Heart left ventricle (tissue), 16 donors: Measurements from ENCODE around the gene RANGRF. TPM values are rescaled to one million over a fixed set of nuclear protein-coding genes. Genes with fewer than 3 reads are reported as not detected.

Experiments used
- ATAC-seq, 4 donors: fragments of 200-7000 bp; cut with Tn5 transposase; one replicate each; pipeline ENCODE4 v1.9.1; 2020 to 2022; ENCODE audit warnings: moderate library complexity in 4 of 4, mild to moderate bottlenecking in 3 of 4, moderate number of reproducible peaks in 1 of 4
- DNase-seq, 5 donors: peaks; one replicate each; pipeline ENCODE4 v3.0.0-alpha.2; 2020
- H3K27ac ChIP-seq, 12 donors: fragments of 200-600 bp; sonication (generic) in 4 of 12; one replicate each; pipeline versions ENCODE4 v1.5.0 to v1.8.0; 2016 to 2022; ENCODE audit warnings: mild to moderate bottlenecking in 2 of 12
- H3K27me3 ChIP-seq, 9 donors: fragments of 200-600 bp; sonication (generic) in 2 of 9; one replicate each; pipeline versions ENCODE4 v1.5.1 to v1.8.0; 2016 to 2022; ENCODE audit warnings: mild to moderate bottlenecking in 3 of 9
- H3K36me3 ChIP-seq, 9 donors: fragments of 200-600 bp; sonication (generic) in 2 of 9; one replicate each; pipeline versions ENCODE4 v1.5.0 to v1.8.0; 2018 to 2022; ENCODE audit warnings: mild to moderate bottlenecking in 2 of 9
- H3K4me1 ChIP-seq, 12 donors: fragments of 200-600 bp; sonication (generic) in 4 of 12; one replicate each; pipeline versions ENCODE4 v1.5.0 to v1.8.0; 2016 to 2022; ENCODE audit warnings: mild to moderate bottlenecking in 3 of 12
- H3K4me3 ChIP-seq, 12 donors: fragments of 200-600 bp; sonication (generic) in 4 of 12; one replicate each; pipeline versions ENCODE4 v1.5.0 to v1.8.0; 2017 to 2022; ENCODE audit warnings: mild to moderate bottlenecking in 9 of 12, moderate library complexity in 4 of 12
- H3K9me3 ChIP-seq, 12 donors: fragments of 200-600 bp; sonication (generic) in 4 of 12; one replicate each; pipeline versions ENCODE4 v1.5.0 to v1.8.0; 2016 to 2022; ENCODE audit warnings: mild to moderate bottlenecking in 1 of 12
- CTCF ChIP-seq, 12 donors: fragments of 200-600 bp; sonication (generic) in 4 of 12; IDR thresholded peaks; one replicate each; pipeline versions ENCODE4 v1.5.0 to v1.8.0; 2018 to 2022; ENCODE audit warnings: antibody characterized with exemption in 12 of 12, mild to moderate bottlenecking in 5 of 12
- POLR2A ChIP-seq, 2 donors: fragments of 450-650 bp; IDR thresholded peaks; one replicate each; pipeline ENCODE4 v1.6.1; 2017; ENCODE audit warnings: antibody characterized with exemption in 2 of 2, mild to moderate bottlenecking in 2 of 2, moderate library complexity in 2 of 2
- WGBS, 4 donors: extraction: QIAGEN DNeasy Blood & Tissue Kit in 2 of 4; methylation state at CpG; one replicate each; pipeline versions ENCODE4 v1.1.5 to v1.1.7; 2013 to 2018; 5-methylcytosine and 5-hydroxymethylcytosine counted together
- intact Hi-C, 10 donors: fragments of 100-400 bp; cut with DNase I; formaldehyde crosslinking; loops; one replicate each; pipeline versions ENCODE4 v1.11.1 to v1.14.2; 2022
- polyA plus RNA-seq, 2 donors: library from polyadenylated mRNA; stranded (reverse); fragments of 200-250 nt; gene quantifications; one replicate each; pipeline ENCODE4 v1.2.3, GENCODE V29; 2013
- total RNA-seq, 9 donors: library from RNA; depleted of rRNA in 2 of 9; stranded (reverse); fragments of >200 nt in 2 of 9; fragmentation: NEBNext Ultra II Directional in 3 of 9; extraction: Animal tissue kit (Norgen Biotek cat#: 25700) in 3 of 9; gene quantifications; one replicate each; pipeline versions ENCODE4 v1.1.0 to v1.2.4, GENCODE V29; 2016 to 2023
- donor health status: ischemic (EF 13 %, LVEDD 7.1; RV severe dilation, severe dysfunction).
- donor health status: healthy with polysubstance abuse.
- donor health status: DM: no; HTN: yes; CAD: no.
- donor health status: DM: no; HTN: no; CAD: no.
- donor health status: ischemic (EF 25% LVEDD 6.9; RV normal size, moderate dysfunction).
- donor health status: ischemic (EF 25% LVEDD 5.7; RV mildly dilated, moderate dysfunction).
- donor health status: healthy.
- donor health status: DM: yes; HTN: yes; CAD: no.
- donor health status: ischemic (EF 35%, LVEDD 5.7; RV mildly dilated, moderate dysfunction).
- donor health status: nonischemic (EF 11% LVEDD 7.7; RV severe dilation, severe dysfunction).
- donor health status: DM: yes; HTN: yes; CAD: no.
- donor health status: PGD.
- donor health status: ischemic (EF 29% LVEDD 5.4; RV normal size, mild dysfunction).
- donor health status: nonischemic (EF 23%, LVEDD 6.1; RV moderate dilation, normal function).

RANGRF gene
- total and polyA plus RNA-seq, 11 donors = 22.3 to 54.2 (median 27.2) TPM

GRCh38 chr17:8274816-8275215, 13.7 kb upstream of the RANGRF start:
- 90 to 98% (median 94%) methylated on average over 5 of the region's 5 CpGs for WGBS, 4 donors
- TF ChIP-seq POLR2A (IDR thresholded peaks at IDR 0.05) = no peak
- no peak for TF ChIP-seq CTCF (IDR thresholded peaks at IDR 0.05)
- no peaks in the 10 kb centered on the region for H3K9me3 ChIP-seq
- intact Hi-C loops = no loop called here
- H3K27ac ChIP-seq = no peak overlapping the region
- ATAC-seq (no peak), DNase-seq (no peak)
- no peaks in the 10 kb centered on the region for H3K27me3 ChIP-seq
- H3K4me1 ChIP-seq = no peaks in the 10 kb centered on the region
- H3K36me3 ChIP-seq = peaks cover 0 to 7% (median 0%) of the 10 kb centered on the region in 9 donors
- no peak overlapping the region for H3K4me3 ChIP-seq

- Histone ChIP-seq H3K27me3 (no peaks in the 10 kb centered on the region), H3K27ac (no peak overlapping the region), H3K9me3 (no peaks in the 10 kb centered on the region), H3K4me1 (no peaks in the 10 kb centered on the region), H3K36me3 (no peaks in the 10 kb centered on the region), H3K4me3 (no peak overlapping the region)
- intact Hi-C loops = no loop called here
- no peak for TF ChIP-seq CTCF (IDR thresholded peaks at IDR 0.05)
- TF ChIP-seq POLR2A (IDR thresholded peaks at IDR 0.05) = no peak
- ATAC-seq (peak in 1 of 4 donors; percentile 26), DNase-seq (no peak)
- 66 to 78% (median 73%) methylated on average over 7 to 9 of the region's 9 CpGs for WGBS, 4 donors
Observed at GRCh38 chr17:8275421-8276290, 12.8 kb upstream of the RANGRF start.

- H3K9me3 ChIP-seq = no peaks in the 10 kb centered on the region
- intact Hi-C loops = no loop called here
- no peak overlapping the region for H3K27ac ChIP-seq
- ATAC-seq (no peak), DNase-seq (no peak)
- no peaks in the 10 kb centered on the region for H3K27me3 ChIP-seq
- H3K4me3 ChIP-seq = no peak overlapping the region
- H3K36me3 ChIP-seq = no peaks in the 10 kb centered on the region
- 83 to 94% (median 91%) methylated on average over 7 of the region's 7 CpGs for WGBS, 4 donors
- TF ChIP-seq CTCF (IDR thresholded peaks at IDR 0.05) = no peak
- no peak for TF ChIP-seq POLR2A (IDR thresholded peaks at IDR 0.05)
- H3K4me1 ChIP-seq = no peaks in the 10 kb centered on the region
Observed at GRCh38 chr17:8277317-8277716, 11.2 kb upstream of the RANGRF start.

- Histone ChIP-seq H3K27ac (no peak overlapping the region), H3K4me3 (no peak overlapping the region), H3K4me1 (no peaks in the 10 kb centered on the region), H3K9me3 (no peaks in the 10 kb centered on the region), H3K36me3 (no peaks in the 10 kb centered on the region), H3K27me3 (no peaks in the 10 kb centered on the region)
- intact Hi-C loops = no loop called here
- ATAC-seq (no peak), DNase-seq (no peak)
- TF ChIP-seq CTCF (IDR thresholded peaks at IDR 0.05) = no peak
- TF ChIP-seq POLR2A (IDR thresholded peaks at IDR 0.05) = no peak
- 75 to 91% (median 84%) methylated on average over 3 of the region's 3 CpGs for WGBS, 4 donors
Observed at GRCh38 chr17:8282345-8282744, 6.1 kb upstream of the RANGRF start.
